Measurements from ENCODE around the gene ASB15.
A peak's percentile ranks its signal among the peaks of the same experiment; 100 is the strongest.
"Not testable (repeated sequence)": the region's sequence is repeated elsewhere in the genome, so short reads cannot be mapped to it uniquely, and the experiment has no call there.

Gene ASB15

DNA sequence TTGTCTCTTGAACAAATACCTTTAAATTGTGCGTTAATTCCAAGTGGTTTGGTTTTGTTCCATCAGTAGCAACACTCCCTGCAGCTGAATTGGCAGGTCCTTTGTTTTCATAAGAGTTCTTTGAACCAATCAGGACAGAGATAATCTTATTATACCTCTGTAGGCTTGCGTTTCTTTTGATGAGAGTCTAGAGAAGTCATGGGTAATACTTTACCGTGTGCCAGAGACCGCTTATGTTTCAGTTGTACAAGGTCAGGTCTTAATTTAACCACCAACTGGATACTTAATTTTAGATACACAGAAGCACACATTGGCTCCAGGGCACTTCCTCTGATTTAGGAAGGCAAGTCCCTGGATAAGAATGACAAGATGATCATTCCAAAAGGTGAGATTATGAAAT is at the start of gene ASB15:
Gene ASB15 (plus strand): TSS at position 292 of the 400 bp plus-strand sequence. CDS start 12,682 bp downstream, outside the sequence.
- no peak within 1 kb of the TSS for H3K4me3 ChIP-seq (ENCODE audit: low read depth, low read length)
- DNase-seq (ENCODE audit: low read depth), result peak; percentile 21
- TF ChIP-seq, protein P1, sequence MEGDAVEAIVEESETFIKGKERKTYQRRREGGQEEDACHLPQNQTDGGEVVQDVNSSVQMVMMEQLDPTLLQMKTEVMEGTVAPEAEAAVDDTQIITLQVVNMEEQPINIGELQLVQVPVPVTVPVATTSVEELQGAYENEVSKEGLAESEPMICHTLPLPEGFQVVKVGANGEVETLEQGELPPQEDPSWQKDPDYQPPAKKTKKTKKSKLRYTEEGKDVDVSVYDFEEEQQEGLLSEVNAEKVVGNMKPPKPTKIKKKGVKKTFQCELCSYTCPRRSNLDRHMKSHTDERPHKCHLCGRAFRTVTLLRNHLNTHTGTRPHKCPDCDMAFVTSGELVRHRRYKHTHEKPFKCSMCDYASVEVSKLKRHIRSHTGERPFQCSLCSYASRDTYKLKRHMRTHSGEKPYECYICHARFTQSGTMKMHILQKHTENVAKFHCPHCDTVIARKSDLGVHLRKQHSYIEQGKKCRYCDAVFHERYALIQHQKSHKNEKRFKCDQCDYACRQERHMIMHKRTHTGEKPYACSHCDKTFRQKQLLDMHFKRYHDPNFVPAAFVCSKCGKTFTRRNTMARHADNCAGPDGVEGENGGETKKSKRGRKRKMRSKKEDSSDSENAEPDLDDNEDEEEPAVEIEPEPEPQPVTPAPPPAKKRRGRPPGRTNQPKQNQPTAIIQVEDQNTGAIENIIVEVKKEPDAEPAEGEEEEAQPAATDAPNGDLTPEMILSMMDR (conservative IDR thresholded peaks at IDR 0.05; ENCODE audit: low read depth, low read length), result no peak

DNA sequence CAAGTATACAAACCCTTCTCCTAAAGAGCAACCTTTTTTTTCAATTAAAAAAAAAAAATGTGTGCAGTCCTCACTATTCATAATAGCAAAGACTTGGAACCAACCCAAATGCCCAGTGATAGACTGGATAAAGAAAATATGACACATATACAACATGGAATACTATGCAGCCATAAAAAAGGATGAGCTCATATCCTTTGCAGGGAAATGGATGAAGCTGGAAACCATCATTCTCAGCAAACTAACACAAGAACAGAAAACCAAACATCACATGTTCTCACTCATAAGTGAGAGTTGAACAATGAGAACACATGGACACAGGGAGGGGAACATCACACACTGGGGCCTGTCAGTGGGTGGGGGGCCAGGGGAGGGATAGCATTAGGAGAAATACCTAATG is 49.5 kb upstream of the ASB15 start:
- DNase-seq (ENCODE audit: low read depth); H3K4me3 ChIP-seq (ENCODE audit: low read depth, low read length): not testable (repeated sequence)

DNA sequence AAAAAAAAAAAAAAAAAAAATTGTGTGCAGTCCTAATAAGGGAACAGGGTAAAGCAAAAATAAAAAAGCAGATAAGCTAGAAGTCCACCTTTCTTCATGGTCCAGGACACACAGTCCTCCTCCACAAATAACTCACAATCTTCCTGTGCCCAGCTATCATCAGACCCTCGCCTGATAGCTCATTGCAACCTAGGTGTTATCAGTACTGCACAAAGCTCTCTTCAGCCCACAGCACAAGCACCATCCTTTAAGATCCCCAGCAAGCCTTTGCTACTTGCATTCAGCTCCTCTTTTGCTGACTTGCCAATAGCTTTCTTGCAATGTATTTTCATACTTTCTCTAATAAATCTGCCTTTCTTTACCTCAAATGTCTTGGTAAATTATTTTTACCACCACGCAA is 49.0 kb upstream of the ASB15 start:
- no peak overlapping the region for H3K4me3 ChIP-seq (ENCODE audit: low read depth, low read length)
- TF ChIP-seq, protein P1 (conservative IDR thresholded peaks at IDR 0.05; ENCODE audit: low read depth, low read length), result no peak
- DNase-seq (ENCODE audit: low read depth), result no peak

DNA sequence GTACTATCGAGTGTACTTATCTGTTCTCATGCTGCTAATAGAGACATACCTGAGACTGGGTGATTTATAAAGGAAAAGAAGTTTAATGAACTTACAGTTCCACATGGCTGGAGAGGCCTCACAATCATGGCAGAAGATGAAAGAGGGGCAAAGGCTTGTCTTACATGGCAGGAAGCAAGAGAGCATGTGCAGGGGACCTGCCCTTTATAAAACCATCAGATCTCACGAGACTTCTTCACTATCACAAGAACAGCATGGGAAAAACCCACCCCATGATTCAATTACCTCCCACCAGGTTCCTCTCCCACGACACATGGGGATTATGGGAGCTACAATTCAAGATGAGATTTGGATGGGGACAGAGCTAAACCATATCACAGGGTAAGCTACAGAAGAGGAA is 48.5 kb upstream of the ASB15 start:
- TF ChIP-seq, protein P1 (conservative IDR thresholded peaks at IDR 0.05; ENCODE audit: low read depth, low read length), result no peak
- DNase-seq (ENCODE audit: low read depth), result no peak
- H3K4me3 ChIP-seq (ENCODE audit: low read depth, low read length), result no peak overlapping the region

DNA sequence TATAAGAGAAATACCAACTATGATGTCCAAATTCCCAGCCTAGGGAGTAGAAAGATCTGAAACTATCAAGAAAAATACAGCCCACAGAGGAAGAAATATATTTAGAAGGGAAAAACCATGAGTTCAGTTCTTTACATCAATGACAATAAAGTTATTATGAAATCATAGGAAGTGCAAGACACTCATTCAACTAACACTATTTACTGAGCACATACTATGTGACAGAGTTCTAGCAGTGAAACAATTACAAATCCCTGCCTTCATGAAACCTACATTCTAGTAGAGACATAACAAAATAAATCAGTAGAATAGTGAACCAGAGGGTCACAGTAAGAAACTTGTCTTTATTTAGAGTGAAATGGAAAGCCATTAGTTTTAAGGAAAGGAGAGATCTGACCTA is 46.1 kb upstream of the ASB15 start:
- H3K4me3 ChIP-seq (ENCODE audit: low read depth, low read length), result no peak overlapping the region
- TF ChIP-seq, protein P1 (conservative IDR thresholded peaks at IDR 0.05; ENCODE audit: low read depth, low read length), result no peak
- no peak for DNase-seq (ENCODE audit: low read depth)

DNA sequence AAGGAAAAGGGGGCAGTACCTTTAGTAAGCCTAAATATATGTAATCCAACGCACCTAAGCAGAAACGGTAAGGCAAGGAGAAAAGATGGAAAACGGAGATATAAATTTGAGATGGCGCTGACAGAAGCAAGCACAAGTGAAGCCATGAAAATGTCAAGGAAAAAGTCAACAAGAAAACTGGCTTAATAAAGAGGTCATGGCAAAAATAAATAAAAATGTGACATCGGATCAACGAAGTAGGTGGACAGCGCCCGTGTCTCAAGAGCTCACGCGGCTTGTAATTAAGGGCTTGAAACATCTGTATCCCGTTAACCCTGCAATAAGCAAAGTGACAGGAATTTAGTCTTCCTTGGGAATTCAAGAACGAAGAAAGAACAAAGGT is 44.6 kb upstream of the ASB15 start:
- TF ChIP-seq, protein P1 (conservative IDR thresholded peaks at IDR 0.05; ENCODE audit: low read depth, low read length), result no peak
- peak overlapping the region; percentile 79 for H3K4me3 ChIP-seq (ENCODE audit: low read depth, low read length)
- no peak for DNase-seq (ENCODE audit: low read depth)

DNA sequence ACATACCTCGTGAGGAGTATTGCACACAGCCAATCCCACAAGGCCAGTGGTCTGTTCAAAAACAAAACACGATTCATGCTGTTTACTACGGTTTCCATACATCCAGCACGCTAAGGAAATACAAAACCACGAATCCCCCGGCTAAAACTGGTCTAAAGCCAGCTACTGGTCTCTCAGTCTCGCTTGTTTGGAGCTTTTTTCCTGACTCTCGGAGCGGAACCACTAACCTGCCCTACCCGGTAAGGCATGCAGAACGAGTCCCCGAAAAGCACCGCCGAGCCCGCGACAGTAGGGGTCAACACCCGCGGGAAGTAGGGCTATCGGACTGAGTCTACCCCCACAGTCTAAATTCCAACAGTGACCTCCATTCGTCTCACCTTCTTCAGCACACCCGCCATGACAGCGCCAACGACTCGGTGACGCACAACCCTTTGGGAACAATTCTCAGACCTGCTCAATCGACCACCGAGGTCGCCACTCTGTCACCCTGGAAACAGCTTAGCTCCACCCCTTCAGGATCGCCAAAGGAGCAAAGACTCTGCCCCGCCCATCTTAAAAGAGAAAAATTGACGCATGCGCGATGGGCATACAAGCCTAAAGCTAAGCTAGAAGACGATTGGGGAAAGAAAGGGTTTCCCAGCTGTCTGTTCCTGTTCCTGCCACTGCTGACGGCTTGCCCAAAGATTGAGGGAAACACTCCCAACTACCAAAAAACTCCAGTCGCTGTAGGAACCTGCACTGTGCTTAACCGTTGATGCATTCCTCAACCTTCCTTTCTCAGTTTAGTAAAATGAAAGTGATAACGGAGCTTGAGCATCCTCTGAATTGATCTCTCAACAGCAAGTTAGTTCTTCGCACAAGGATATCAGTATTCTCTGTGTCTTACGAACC is 44.0 kb upstream of the ASB15 start, which contains the start of gene NDUFA5:
Gene NDUFA5 (minus strand): TSS at position 421 of the 891 bp plus-strand sequence. CDS start 23 bp downstream, at position 398.
- H3K4me3 ChIP-seq (ENCODE audit: low read depth, low read length), result peak within 1 kb of the TSS; percentile 79
- DNase-seq (ENCODE audit: low read depth), result peak; percentile 100
- TF ChIP-seq, protein P1 (conservative IDR thresholded peaks at IDR 0.05; ENCODE audit: low read depth, low read length), result no peak
